GM23338 (cell line): Measurements from ENCODE around the gene LHFPL4. TPM values are rescaled to one million over a fixed set of nuclear protein-coding genes. Genes with fewer than 3 reads are reported as not detected.

Experiments
- ATAC-seq: fragments of 200-7000 bp; cut with Tn5 transposase; 3 replicates; pipeline ENCODE4 v1.9.1; 2020
- DNase-seq: peaks from one replicate; pipeline ENCODE4 v3.0.0-alpha.2; 2015; ENCODE audit warnings: low spot score
- H2AFZ ChIP-seq: fragments of 200-600 bp; sonication (generic); 2 replicates; pipeline ENCODE4 v1.8.0; 2016; ENCODE audit warnings: antibody characterized with exemption, mild to moderate bottlenecking, moderate library complexity
- H3F3A ChIP-seq: fragments of 200-600 bp; sonication (generic); replicated peaks from 2 replicates; pipeline ENCODE4 v1.8.0; 2017; ENCODE audit warnings: antibody characterized with exemption, mixed run types, low read depth
- H3K27ac ChIP-seq: fragments of 200-600 bp; sonication (generic); 2 replicates; pipeline ENCODE4 v1.6.1; 2016; ENCODE audit warnings: low read depth
- H3K27me3 ChIP-seq: fragments of 200-600 bp; sonication (generic); 2 replicates; pipeline ENCODE4 v1.8.0; 2016; ENCODE audit warnings: mild to moderate bottlenecking, mixed run types, moderate library complexity; ENCODE audit not compliant: insufficient read depth
- H3K36me3 ChIP-seq: fragments of 200-600 bp; sonication (generic); 2 replicates; pipeline ENCODE4 v1.8.0; 2016; ENCODE audit warnings: mild to moderate bottlenecking; ENCODE audit not compliant: insufficient read depth
- H3K4me1 ChIP-seq: fragments of 200-600 bp; sonication (generic); 2 replicates; pipeline ENCODE4 v1.8.0; 2016; ENCODE audit warnings: mild to moderate bottlenecking, moderate library complexity; ENCODE audit not compliant: insufficient read depth
- H3K4me2 ChIP-seq: fragments of 200-600 bp; sonication (generic); 2 replicates; pipeline ENCODE4 v1.7.1; 2017; ENCODE audit warnings: mixed run types
- H3K4me3 ChIP-seq: fragments of 200-600 bp; sonication (generic); 2 replicates; pipeline ENCODE4 v1.6.1; 2016; ENCODE audit warnings: mixed run types
- H3K79me2 ChIP-seq: fragments of 200-600 bp; sonication (generic); replicated peaks from 2 replicates; pipeline ENCODE4 v1.8.0; 2017; ENCODE audit warnings: mild to moderate bottlenecking; ENCODE audit not compliant: insufficient read depth
- H3K9me2 ChIP-seq: fragments of 200-600 bp; sonication (generic); 2 replicates; pipeline ENCODE4 v1.8.0; 2017; ENCODE audit not compliant: insufficient read depth
- H4K20me1 ChIP-seq: fragments of 200-600 bp; sonication (generic); replicated peaks from 2 replicates; pipeline ENCODE4 v1.8.0; 2017; ENCODE audit warnings: mild to moderate bottlenecking; ENCODE audit not compliant: insufficient read depth
- H3K27ac Mint-ChIP-seq: 2 replicates; pipeline ENCODE4 v1.8.0; 2020; ENCODE audit warnings: inconsistent platforms, mild to moderate bottlenecking, moderate library complexity, mixed read lengths
- H3K27me3 Mint-ChIP-seq: 3 replicates; pipeline ENCODE4 v1.8.0; 2022; ENCODE audit warnings: low read depth, mild to moderate bottlenecking, moderate library complexity, mixed read lengths, inconsistent platforms; ENCODE audit not compliant: insufficient read depth, poor library complexity
- H3K36me3 Mint-ChIP-seq: 3 replicates; pipeline ENCODE4 v1.8.0; 2021; ENCODE audit warnings: low read depth, mild to moderate bottlenecking, inconsistent platforms, moderate library complexity, mixed read lengths
- H3K4me1 Mint-ChIP-seq: 3 replicates; pipeline ENCODE4 v1.8.0; 2020; ENCODE audit warnings: mild to moderate bottlenecking, inconsistent platforms, mixed read lengths
- H3K4me3 Mint-ChIP-seq: 3 replicates; pipeline ENCODE4 v1.8.0; 2021; ENCODE audit warnings: moderate library complexity, mild to moderate bottlenecking, inconsistent platforms, mixed read lengths
- H3K9me3 Mint-ChIP-seq: 3 replicates; pipeline ENCODE4 v1.8.0; 2020; ENCODE audit warnings: moderate library complexity, mild to moderate bottlenecking, inconsistent platforms, mixed read lengths
- CREB1 ChIP-seq: fragments of 250-450 bp; sonication (Bioruptor Pico); IDR thresholded peaks from 2 replicates; pipeline ENCODE4 v1.5.0; 2020; ENCODE audit warnings: low read depth, mild to moderate bottlenecking, moderate library complexity
- EZH2 ChIP-seq: fragments of 200-600 bp; sonication (generic); IDR thresholded peaks from one replicate; pipeline ENCODE4 v1.8.0; 2017; ENCODE audit warnings: antibody characterized with exemption, mild to moderate bottlenecking, low read depth; ENCODE audit not compliant: unreplicated experiment
- JUNB ChIP-seq: IDR thresholded peaks from one replicate; pipeline ENCODE4 v1.6.1; 2016; ENCODE audit warnings: antibody characterized with exemption; ENCODE audit not compliant: unreplicated experiment
- NANOG ChIP-seq: IDR thresholded peaks from 2 replicates; pipeline ENCODE4 v1.6.1; 2016; ENCODE audit warnings: antibody characterized with exemption, borderline replicate concordance
- POLR2AphosphoS5 ChIP-seq: IDR thresholded peaks from 2 replicates; pipeline ENCODE4 v1.6.1; 2016; ENCODE audit warnings: antibody characterized with exemption, low read depth
- REST ChIP-seq: IDR thresholded peaks from one replicate; pipeline ENCODE4 v1.6.1; 2018; ENCODE audit warnings: antibody characterized with exemption; ENCODE audit not compliant: unreplicated experiment
- STAT1 ChIP-seq: IDR thresholded peaks from one replicate; pipeline ENCODE4 v1.6.1; 2016; ENCODE audit warnings: antibody characterized with exemption; ENCODE audit not compliant: unreplicated experiment
- ZNF114 ChIP-seq: fragments of 250-450 bp; sonication (Bioruptor Pico); IDR thresholded peaks from 2 replicates; pipeline ENCODE4 v1.5.0; 2020; ENCODE audit warnings: mild to moderate bottlenecking, moderate library complexity
- ZNF331 ChIP-seq: fragments of 250-450 bp; sonication (Bioruptor Pico); IDR thresholded peaks from 2 replicates; pipeline ENCODE4 v1.5.0; 2020; ENCODE audit warnings: low read depth, mild to moderate bottlenecking, moderate library complexity
- polyA plus RNA-seq: library from polyadenylated mRNA; unstranded; fragments of >200 nt; fragmentation: Nextera tagmentation; extraction: Ambion mirVana; gene quantifications from 2 replicates; pipeline ENCODE4 v1.2.1, GENCODE V29; 2016
- total RNA-seq: library from RNA; depleted of rRNA; stranded (reverse); fragments of >200 nt; shearing (Covaris generic); gene quantifications from 2 replicates; pipeline ENCODE4 v1.2.3, GENCODE V29; 2014
- TF ChIP-seq, protein P1 (sequence below), 2 experiments: fragments of 200-600 bp in 1 of 2; sonication (generic) in 1 of 2; conservative IDR thresholded peaks; 2 replicates each; pipeline versions ENCODE4 v1.5.1 to v1.6.1; 2016 to 2017; ENCODE audit warnings: antibody characterized with exemption in 2 of 2, low read depth in 2 of 2, mild to moderate bottlenecking in 2 of 2, moderate library complexity in 1 of 2
- TF ChIP-seq, protein P2 (sequence below): IDR thresholded peaks from 2 replicates; pipeline ENCODE4 v1.6.1; 2016; ENCODE audit warnings: antibody characterized with exemption
- TF ChIP-seq, protein P3 (sequence below): fragments of 250-450 bp; sonication (Bioruptor Pico); IDR thresholded peaks from 2 replicates; pipeline ENCODE4 v1.5.0; 2020; ENCODE audit warnings: mild to moderate bottlenecking, moderate library complexity

LHFPL4 gene
- total and polyA plus RNA-seq, 2 experiments from 2014 or later: 2.3 to 11.5 TPM

- TF ChIP-seq, protein P1, sequence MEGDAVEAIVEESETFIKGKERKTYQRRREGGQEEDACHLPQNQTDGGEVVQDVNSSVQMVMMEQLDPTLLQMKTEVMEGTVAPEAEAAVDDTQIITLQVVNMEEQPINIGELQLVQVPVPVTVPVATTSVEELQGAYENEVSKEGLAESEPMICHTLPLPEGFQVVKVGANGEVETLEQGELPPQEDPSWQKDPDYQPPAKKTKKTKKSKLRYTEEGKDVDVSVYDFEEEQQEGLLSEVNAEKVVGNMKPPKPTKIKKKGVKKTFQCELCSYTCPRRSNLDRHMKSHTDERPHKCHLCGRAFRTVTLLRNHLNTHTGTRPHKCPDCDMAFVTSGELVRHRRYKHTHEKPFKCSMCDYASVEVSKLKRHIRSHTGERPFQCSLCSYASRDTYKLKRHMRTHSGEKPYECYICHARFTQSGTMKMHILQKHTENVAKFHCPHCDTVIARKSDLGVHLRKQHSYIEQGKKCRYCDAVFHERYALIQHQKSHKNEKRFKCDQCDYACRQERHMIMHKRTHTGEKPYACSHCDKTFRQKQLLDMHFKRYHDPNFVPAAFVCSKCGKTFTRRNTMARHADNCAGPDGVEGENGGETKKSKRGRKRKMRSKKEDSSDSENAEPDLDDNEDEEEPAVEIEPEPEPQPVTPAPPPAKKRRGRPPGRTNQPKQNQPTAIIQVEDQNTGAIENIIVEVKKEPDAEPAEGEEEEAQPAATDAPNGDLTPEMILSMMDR (conservative IDR thresholded peaks at IDR 0.05; ENCODE audit: low read depth in 2 of 2): no peak
- TF ChIP-seq EZH2: no peak
- no peak for TF ChIP-seq NANOG
- no peak for TF ChIP-seq ZNF331
These were observed 29.7 kb upstream of the LHFPL4 start (continued) for GRCh38 chr3:9583371-9583770.

- Histone ChIP-seq H3K79me2 (no peaks in the 10 kb centered on the region), H3K4me1 (peaks cover 21% of the 10 kb centered on the region), H3K4me3 (peak overlapping the region; percentile 26; the same call in 1 of the 2 replicates), H2AFZ (peak overlapping the region; percentile 91), H4K20me1 (no peaks in the 10 kb centered on the region), H3F3A (no peaks in the 10 kb centered on the region), H3K36me3 (no peaks in the 10 kb centered on the region), H3K27me3 (no peaks in the 10 kb centered on the region), H3K27ac (peak overlapping the region; percentile 67), H3K9me2 (0 out of 2 replicates have a peak, but pooled peaks cover 6% of the 10 kb centered on the region), H3K4me2 (peak overlapping the region; percentile 61)
- Mint-ChIP-seq H3K4me1 (peaks cover 22% of the 10 kb centered on the region), H3K27ac (peak overlapping the region; percentile 94), H3K9me3 (peaks cover 13% of the 10 kb centered on the region), H3K36me3 (peaks cover 12% of the 10 kb centered on the region), H3K27me3 (no peaks in the 10 kb centered on the region), H3K4me3 (peak overlapping the region; percentile 11; the same call in 2 of the 3 replicates)
- peak; percentile 26 for DNase-seq
- peak; percentile 76 for ATAC-seq
- TF ChIP-seq REST: no peak
- TF ChIP-seq ZNF331: no peak
- TF ChIP-seq, protein P2, sequence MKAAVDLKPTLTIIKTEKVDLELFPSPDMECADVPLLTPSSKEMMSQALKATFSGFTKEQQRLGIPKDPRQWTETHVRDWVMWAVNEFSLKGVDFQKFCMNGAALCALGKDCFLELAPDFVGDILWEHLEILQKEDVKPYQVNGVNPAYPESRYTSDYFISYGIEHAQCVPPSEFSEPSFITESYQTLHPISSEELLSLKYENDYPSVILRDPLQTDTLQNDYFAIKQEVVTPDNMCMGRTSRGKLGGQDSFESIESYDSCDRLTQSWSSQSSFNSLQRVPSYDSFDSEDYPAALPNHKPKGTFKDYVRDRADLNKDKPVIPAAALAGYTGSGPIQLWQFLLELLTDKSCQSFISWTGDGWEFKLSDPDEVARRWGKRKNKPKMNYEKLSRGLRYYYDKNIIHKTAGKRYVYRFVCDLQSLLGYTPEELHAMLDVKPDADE: no peak
- no peak for TF ChIP-seq EZH2
- no peak for TF ChIP-seq POLR2AphosphoS5
- TF ChIP-seq ZNF114 (CRISPR knock-in tag): no peak
- TF ChIP-seq JUNB: no peak
- TF ChIP-seq CREB1 (CRISPR knock-in tag): no peak
- no peak for TF ChIP-seq STAT1
- TF ChIP-seq NANOG: no peak
- TF ChIP-seq, protein P3, sequence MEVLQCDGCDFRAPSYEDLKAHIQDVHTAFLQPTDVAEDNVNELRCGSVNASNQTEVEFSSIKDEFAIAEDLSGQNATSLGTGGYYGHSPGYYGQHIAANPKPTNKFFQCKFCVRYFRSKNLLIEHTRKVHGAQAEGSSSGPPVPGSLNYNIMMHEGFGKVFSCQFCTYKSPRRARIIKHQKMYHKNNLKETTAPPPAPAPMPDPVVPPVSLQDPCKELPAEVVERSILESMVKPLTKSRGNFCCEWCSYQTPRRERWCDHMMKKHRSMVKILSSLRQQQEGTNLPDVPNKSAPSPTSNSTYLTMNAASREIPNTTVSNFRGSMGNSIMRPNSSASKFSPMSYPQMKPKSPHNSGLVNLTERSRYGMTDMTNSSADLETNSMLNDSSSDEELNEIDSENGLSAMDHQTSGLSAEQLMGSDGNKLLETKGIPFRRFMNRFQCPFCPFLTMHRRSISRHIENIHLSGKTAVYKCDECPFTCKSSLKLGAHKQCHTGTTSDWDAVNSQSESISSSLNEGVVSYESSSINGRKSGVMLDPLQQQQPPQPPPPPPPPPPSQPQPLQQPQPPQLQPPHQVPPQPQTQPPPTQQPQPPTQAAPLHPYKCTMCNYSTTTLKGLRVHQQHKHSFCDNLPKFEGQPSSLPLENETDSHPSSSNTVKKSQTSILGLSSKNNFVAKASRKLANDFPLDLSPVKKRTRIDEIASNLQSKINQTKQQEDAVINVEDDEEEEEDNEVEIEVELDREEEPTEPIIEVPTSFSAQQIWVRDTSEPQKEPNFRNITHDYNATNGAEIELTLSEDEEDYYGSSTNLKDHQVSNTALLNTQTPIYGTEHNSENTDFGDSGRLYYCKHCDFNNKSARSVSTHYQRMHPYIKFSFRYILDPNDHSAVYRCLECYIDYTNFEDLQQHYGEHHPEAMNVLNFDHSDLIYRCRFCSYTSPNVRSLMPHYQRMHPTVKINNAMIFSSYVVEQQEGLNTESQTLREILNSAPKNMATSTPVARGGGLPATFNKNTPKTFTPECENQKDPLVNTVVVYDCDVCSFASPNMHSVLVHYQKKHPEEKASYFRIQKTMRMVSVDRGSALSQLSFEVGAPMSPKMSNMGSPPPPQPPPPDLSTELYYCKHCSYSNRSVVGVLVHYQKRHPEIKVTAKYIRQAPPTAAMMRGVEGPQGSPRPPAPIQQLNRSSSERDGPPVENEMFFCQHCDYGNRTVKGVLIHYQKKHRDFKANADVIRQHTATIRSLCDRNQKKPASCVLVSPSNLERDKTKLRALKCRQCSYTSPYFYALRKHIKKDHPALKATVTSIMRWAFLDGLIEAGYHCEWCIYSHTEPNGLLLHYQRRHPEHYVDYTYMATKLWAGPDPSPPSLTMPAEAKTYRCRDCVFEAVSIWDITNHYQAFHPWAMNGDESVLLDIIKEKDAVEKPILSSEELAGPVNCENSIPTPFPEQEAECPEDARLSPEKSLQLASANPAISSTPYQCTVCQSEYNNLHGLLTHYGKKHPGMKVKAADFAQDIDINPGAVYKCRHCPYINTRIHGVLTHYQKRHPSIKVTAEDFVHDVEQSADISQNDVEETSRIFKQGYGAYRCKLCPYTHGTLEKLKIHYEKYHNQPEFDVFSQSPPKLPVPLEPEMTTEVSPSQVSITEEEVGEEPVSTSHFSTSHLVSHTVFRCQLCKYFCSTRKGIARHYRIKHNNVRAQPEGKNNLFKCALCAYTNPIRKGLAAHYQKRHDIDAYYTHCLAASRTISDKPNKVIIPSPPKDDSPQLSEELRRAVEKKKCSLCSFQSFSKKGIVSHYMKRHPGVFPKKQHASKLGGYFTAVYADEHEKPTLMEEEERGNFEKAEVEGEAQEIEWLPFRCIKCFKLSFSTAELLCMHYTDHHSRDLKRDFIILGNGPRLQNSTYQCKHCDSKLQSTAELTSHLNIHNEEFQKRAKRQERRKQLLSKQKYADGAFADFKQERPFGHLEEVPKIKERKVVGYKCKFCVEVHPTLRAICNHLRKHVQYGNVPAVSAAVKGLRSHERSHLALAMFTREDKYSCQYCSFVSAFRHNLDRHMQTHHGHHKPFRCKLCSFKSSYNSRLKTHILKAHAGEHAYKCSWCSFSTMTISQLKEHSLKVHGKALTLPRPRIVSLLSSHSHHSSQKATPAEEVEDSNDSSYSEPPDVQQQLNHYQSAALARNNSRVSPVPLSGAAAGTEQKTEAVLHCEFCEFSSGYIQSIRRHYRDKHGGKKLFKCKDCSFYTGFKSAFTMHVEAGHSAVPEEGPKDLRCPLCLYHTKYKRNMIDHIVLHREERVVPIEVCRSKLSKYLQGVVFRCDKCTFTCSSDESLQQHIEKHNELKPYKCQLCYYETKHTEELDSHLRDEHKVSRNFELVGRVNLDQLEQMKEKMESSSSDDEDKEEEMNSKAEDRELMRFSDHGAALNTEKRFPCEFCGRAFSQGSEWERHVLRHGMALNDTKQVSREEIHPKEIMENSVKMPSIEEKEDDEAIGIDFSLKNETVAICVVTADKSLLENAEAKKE (CRISPR knock-in tag): no peak
These were observed 28.7 kb upstream of the LHFPL4 start for GRCh38 chr3:9582332-9582731.
